Urinary bladder (tissue), 4 donors: ENCODE data around the gene NRARP. TPM values are rescaled to one million over a fixed set of nuclear protein-coding genes. Genes with fewer than 3 reads are reported as not detected.
"Not testable (repeated sequence)": the region's sequence is repeated elsewhere in the genome, so short reads cannot be mapped to it uniquely, and the experiment has no call there.

Source experiments
- DNase-seq: peaks from one replicate; pipeline ENCODE4 v3.0.0-alpha.2; 2015; ENCODE audit errors: extremely low spot score
- H3K27ac ChIP-seq: one replicate; pipeline ENCODE4 v1.5.1; 2013; ENCODE audit warnings: low read depth, mild to moderate bottlenecking, moderate library complexity
- H3K36me3 ChIP-seq: one replicate; pipeline ENCODE4 v1.6.1; 2013; ENCODE audit warnings: mild to moderate bottlenecking, moderate library complexity; ENCODE audit not compliant: insufficient read depth
- H3K4me1 ChIP-seq: one replicate; pipeline ENCODE4 v1.6.1; 2013; ENCODE audit warnings: mild to moderate bottlenecking, moderate library complexity; ENCODE audit not compliant: insufficient read depth
- H3K4me3 ChIP-seq: one replicate; pipeline ENCODE4 v1.5.1; 2013; ENCODE audit warnings: low read depth, low read length
- WGBS: extraction: QIAGEN DNeasy Blood & Tissue Kit; methylation state at CpG from one replicate; pipeline ENCODE4 v1.1.7; 2013; 5-methylcytosine and 5-hydroxymethylcytosine counted together
- polyA plus RNA-seq: library from polyadenylated mRNA; stranded (reverse); fragments of 200-250 nt; gene quantifications from one replicate; pipeline ENCODE4 v1.2.3, GENCODE V29; 2013
- total RNA-seq: library from RNA; depleted of rRNA; stranded (reverse); fragments of >200 nt; gene quantifications from one replicate; pipeline ENCODE4 v1.2.3, GENCODE V29; 2014
- donor health status: healthy with polysubstance abuse.
- donor health status: healthy.

Gene NRARP, protein sequence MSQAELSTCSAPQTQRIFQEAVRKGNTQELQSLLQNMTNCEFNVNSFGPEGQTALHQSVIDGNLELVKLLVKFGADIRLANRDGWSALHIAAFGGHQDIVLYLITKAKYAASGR
- 6.3 TPM for total RNA-seq
- polyA plus RNA-seq: 6.5 TPM

DNA sequence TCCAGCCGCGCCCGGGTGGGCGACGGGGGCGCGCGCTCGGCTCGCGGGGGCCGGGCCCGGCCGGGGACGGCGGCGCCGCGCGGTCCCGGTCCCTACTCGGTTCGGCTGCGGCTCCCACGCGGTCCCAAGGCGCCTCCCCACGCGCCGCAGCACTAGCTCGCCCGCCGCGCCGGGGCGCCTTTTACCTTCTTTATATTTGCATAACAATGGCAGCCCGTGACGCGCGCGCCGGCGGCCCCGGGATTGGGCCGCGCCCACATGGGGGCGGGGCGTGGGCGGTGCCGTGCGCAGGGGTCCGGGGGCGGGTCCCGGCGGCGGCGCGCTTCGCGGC, at the start of gene NRARP:
TSS of gene NRARP (minus strand) at position 154 of the 331 bp plus-strand sequence. CDS start 343 bp downstream, outside the sequence.
- DNase-seq: no peak
- H3K36me3 ChIP-seq: no peaks in the 10 kb centered on the region
- H3K27ac ChIP-seq: peak within 1 kb of the TSS; percentile 44
- H3K4me3 ChIP-seq: peak within 1 kb of the TSS; percentile 57
- peaks cover 4% of the 10 kb centered on the region for H3K4me1 ChIP-seq
- 3% methylated on average over 56 of the region's 60 CpGs for WGBS

DNA sequence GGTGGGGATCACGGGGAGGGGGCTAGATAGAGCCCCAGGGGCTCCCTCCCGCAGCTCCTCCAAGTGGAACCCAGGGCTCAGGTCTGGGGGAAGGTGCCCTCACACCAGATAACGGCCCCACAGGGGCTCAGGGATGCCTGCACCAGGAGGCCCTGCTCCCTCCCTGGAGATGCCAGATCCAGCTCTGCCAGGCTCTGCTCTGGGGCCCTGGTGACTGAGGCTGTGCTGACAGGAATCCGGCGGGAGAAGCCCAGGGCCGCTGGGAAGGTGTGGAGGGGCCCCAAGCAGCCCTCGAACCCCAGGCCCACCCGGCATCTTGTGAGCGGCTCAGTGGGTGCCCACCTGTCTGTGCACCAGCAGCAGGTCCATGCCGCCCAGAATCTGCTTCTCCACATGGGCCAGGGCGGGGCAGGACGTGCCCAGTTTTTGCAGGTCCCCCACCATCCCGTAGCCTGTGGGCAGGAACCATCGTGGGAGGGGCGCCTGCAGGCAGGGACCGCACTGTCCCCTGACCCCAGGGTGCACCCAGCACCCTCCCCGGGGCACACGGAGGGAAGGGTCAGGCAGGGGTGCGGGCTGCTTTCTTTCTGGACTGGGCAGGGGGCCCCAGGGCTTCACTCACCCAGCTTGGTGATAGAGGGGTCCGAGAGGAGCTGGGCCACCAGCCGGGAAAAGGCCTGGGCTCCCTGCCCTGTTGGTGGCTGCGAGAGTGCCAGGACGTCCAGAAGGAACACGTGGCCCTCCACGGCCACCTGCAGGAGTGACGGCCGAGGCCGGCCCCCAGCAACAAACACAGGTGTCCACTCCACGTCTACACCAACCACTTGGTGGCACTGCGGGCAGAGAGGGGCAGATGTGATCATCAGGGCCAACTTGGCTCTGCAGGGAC, 48.9 kb upstream of the NRARP start:
- Histone ChIP-seq H3K4me1 (no peaks in the 10 kb centered on the region), H3K27ac (no peak overlapping the region), H3K4me3 (no peak overlapping the region), H3K36me3 (peaks cover 5% of the 10 kb centered on the region)
- 96% methylated on average over 30 of the region's 30 CpGs for WGBS
- DNase-seq: no peak

DNA sequence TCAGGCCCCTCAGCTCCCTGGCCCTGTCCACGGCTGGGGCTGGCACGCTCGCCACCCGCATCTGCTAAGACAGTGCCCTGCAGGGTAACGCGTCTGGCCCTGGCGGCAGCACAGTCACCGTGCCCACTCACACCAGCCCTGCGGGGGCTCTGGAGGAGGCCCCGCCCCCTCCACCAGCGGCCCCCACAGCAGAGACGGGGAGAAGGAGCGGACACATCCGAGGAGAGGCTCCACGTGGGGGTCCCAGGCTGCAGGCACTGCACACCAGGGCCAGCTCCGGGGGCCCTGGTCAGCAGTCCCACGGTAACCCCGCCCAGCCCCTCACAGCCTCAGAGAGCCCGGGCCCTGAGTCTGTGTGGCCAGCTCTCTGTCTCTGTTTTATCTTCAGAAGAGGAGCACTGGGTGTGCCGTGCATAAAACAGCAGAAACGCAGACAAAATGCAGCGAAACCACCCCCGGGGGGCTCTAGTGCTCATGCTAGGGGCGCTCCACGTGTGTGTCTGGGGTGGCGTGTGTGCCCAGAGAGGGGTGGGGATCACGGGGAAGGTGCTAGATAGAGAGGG, 47.5 kb upstream of the NRARP start:
- peaks cover 5% of the 10 kb centered on the region for H3K36me3 ChIP-seq
- H3K4me1 ChIP-seq: no peaks in the 10 kb centered on the region
- 96% methylated on average over 27 of the region's 27 CpGs for WGBS
- no peak overlapping the region for H3K27ac ChIP-seq
- DNase-seq: no peak
- H3K4me3 ChIP-seq: no peak overlapping the region

DNA sequence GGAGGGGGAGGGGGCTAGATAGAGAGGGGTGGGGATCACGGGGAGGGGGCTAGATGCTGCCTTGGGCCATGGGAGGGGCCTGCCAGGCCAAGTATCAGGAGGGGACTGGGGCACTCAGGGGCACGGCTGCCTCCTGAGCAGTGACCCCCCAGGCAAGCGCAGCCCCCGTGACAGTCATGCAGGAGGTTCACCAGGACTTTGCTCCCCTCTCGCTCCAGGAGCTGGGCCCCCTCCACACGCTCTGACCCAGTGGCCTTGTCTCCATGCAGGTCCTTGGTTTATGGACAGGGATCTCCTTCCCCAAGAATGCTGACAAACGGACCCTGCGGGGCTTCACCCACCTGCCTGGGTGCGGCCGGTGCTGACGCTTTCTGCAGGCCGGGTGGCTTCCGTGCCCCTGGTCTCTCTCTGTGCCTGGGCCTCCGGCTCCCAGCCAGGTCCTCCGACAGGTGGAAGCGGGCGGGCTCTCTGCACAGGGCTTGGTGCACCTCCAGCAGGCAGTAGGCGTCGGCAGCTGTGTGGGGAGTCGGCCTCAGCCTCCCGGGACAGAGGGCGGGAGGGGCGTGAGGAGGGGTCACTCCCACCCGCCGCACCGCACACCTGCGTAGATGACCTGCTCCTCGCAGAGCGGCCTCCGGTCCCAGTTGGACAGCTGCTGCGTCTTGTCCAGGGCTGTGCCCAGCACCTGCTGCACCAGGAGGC, 46.8 kb upstream of the NRARP start:
- Histone ChIP-seq H3K36me3 (peaks cover 5% of the 10 kb centered on the region), H3K4me1 (no peaks in the 10 kb centered on the region), H3K4me3 (no peak overlapping the region), H3K27ac (no peak overlapping the region)
- 96% methylated on average over 31 of the region's 31 CpGs for WGBS
- DNase-seq: no peak

DNA sequence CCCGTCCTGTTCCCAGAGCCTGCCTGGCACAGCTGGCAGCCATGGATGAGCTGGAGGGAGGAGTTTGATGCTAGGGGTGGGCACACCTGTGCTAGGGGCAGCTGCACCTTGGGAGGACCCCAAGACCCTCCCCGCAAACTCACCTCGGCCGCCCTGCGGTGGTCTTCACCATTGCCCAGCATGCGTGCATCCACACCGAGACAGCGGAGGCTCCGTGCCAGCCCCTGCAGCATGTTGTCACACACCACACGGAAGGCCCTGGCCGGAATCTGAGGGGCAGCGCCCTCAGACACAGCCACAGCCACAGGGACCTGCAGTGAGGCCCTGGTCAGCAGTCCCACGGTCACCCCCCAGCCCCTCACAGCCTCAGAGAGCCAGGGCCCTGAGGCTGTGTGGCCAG, 45.9 kb upstream of the NRARP start:
- Histone ChIP-seq H3K4me3 (no peak overlapping the region), H3K4me1 (no peaks in the 10 kb centered on the region), H3K27ac (no peak overlapping the region), H3K36me3 (peaks cover 5% of the 10 kb centered on the region)
- WGBS: 95% methylated on average over 13 of the region's 13 CpGs
- no peak for DNase-seq

DNA sequence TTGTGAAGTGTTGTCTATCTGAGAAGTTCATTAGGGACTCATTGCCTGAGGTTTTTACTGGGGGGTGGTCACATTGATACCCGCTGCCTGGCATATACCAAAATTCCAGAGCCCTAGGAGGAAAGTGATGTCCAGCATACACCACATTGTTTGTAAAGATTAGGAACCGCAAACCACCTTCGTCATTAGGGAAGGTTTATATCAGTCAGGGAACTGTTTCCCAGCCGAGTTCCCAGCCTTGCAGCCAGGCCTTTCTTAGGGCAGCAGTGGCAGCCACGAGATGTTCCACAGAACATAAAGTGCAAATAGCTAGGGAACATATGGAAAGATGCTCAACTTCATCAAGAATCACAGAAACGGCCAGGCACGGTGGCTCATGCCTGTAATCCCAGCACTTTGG, 40.4 kb upstream of the NRARP start:
- Histone ChIP-seq H3K4me3 (no peak overlapping the region), H3K4me1 (no peaks in the 10 kb centered on the region), H3K36me3 (peaks cover 3% of the 10 kb centered on the region), H3K27ac (no peak overlapping the region)
- WGBS: 77% methylated on average over 7 of the region's 7 CpGs
- DNase-seq: no peak

DNA sequence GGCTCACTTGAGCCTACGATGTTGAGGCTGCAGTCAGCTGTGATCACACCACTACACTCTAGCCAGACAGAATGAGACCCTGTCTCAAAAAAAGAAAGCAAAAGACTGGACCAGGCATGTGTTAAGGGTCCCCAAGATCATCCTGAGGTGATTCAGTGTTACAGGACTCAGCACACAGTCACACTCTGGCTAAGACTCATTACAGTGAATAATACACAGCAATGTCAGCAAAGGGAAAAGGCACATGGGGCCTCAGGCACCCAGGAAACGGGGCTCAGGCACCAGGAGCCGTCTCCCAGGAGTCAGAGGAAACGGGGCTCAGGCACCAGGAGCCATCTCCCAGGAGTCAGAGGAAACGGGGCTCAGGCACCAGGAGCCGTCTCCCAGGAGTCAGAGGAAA, 39.2 kb upstream of the NRARP start:
- Histone ChIP-seq H3K4me1 (no peaks in the 10 kb centered on the region), H3K36me3 (no peaks in the 10 kb centered on the region), H3K4me3 (no peak overlapping the region), H3K27ac (no peak overlapping the region)
- DNase-seq: no peak
- 78% methylated on average over 6 of the region's 6 CpGs for WGBS

DNA sequence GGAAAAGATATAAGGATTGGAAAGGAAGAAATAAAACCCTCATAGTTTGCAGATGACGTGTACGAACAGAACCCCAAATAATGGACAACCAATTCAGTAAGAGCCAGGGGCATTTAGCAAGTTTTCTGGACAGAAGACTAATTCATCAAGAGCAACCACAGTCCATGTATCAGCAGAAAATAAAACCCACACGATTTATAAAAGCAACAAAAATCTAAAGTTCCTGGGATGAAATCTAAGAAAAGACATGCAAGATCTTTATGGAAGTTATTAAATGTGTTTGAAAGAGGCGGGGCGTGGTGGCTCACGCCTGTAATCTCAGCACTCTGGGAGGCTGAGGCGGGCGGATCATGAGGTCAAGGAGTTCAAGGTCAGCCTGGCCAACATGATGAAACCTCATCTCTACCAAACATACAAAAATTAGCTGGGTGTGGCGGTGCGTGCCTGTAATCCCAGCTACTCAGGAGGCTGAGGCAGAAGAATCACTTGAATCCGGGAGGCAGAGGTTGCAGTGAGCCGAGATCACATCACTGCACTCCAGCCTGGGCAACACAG, 37.9 kb upstream of the NRARP start:
- not testable (repeated sequence) for H3K36me3 ChIP-seq, H3K27ac ChIP-seq, H3K4me1 ChIP-seq, H3K4me3 ChIP-seq, DNase-seq
- 89% methylated on average over 12 of the region's 12 CpGs for WGBS

DNA sequence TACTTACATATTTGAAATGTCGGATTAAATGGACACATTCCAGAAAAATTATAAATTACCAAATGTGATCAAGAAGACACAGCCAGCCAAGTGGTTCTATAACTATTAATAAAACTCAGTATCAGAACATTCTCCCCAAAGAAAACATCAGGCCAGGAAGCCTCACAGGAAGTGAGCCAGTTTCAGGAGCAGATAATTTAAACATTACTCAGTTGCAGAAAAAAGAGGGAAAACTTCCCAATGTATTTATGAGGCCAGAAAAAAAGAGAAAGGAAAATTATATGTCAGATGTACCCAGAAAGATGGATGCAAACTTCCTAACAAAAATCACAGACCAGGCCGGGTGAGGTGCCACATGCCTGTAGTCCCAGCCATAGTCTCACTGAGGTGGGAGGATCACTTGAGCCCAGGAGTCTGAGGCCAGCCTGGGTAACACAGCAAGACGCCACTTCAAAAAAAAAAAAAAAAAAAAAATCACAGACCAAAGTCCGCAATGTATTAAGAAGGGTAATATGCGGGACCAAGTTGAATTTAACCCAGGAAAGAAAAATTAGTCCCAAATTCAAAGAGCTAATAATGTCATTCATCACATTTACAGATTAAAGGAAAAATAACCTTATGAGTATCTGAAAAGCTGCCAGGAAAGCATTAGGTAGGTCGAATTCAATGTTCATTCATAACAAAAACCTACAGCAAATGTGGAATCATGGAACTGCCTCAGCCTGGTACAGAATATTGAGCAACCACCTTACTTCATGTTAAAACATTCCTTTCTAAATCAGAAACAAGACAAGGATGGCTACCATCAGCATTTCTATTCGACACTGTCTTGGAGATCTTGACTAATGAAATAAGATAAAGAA, 37.2 kb upstream of the NRARP start:
- Histone ChIP-seq H3K36me3 (no peaks in the 10 kb centered on the region), H3K4me1 (no peaks in the 10 kb centered on the region), H3K27ac (no peak overlapping the region), H3K4me3 (no peak overlapping the region)
- WGBS: 74% methylated on average over 7 of the region's 7 CpGs
- DNase-seq: no peak

DNA sequence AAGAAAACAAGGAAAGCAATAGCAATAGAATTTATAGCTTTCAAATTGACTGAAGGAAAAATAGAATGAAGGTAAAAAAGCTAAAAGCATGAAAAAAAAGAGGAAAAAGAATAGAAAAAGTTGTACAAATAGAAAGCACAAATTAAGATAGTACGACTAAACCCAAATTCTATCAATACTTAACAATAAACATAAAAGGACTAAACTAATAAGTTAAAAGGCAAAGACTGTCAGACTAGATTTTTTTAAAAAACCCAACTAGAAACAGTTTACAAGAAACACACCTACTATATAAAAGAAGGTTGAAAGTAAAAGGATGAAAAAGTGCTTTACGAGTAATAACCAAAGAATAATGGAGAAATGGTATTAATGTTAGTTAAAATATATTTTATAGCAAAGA, 34.7 kb upstream of the NRARP start:
- Histone ChIP-seq H3K4me3 (no peak overlapping the region), H3K4me1 (no peaks in the 10 kb centered on the region), H3K36me3 (no peaks in the 10 kb centered on the region), H3K27ac (no peak overlapping the region)
- 94% methylated on average over 2 of the region's 2 CpGs for WGBS
- no peak for DNase-seq

DNA sequence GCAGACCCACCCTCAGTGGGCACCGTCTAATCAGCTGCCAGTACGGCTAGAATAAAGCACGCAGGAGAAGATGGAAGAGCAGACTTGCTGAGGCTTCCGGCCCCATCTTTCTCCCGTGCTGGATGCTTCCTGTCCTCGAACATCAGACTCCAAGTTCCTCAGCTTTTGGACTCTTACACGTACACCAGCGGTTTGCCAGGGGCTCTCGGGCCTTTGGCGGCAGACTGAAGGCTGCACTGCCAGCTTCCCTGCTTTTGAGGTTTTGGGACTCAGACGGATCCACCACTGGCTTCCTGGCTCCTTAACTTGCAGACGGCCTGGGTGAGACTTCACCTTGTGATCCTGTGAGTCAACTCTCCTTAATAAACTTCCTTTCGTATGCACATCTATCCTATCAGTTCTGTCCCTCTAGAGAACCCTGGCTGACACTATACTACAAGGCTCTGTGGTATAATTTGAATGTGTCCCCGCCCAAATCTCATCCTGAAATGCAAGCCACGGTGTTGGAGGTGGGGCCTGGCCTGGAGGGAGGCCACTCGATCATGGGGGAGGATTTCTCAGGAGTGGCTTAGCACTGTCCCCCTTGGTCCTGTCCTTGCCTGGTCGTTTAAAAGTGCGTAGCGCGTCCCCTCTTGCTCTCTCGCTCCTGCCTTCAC, 31.1 kb upstream of the NRARP start:
- Histone ChIP-seq H3K4me1 (no peaks in the 10 kb centered on the region), H3K36me3 (no peaks in the 10 kb centered on the region), H3K27ac (no peak overlapping the region), H3K4me3 (no peak overlapping the region)
- DNase-seq: no peak
- 74% methylated on average over 21 of the region's 21 CpGs for WGBS

DNA sequence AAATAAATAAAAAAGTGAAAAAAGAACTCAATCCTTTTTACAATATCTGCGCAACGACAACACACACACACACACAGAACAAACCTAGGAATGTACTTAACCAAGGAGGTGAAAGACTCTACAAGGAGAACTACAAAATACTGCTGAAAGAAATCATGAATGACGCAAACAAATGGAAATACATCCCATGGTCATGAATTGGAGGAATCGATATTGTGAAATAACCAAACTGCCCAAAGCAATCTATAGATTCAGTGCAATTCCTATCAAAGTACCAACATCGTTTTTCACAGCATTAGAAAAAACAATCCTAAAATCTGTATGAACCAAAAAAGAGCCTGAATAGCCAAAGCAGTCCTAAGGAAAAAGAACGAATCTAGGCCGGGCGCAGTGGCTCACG, 29.9 kb upstream of the NRARP start:
- H3K27ac ChIP-seq: no peak overlapping the region
- no peak for DNase-seq
- H3K4me3 ChIP-seq: no peak overlapping the region
- no peaks in the 10 kb centered on the region for H3K36me3 ChIP-seq
- no peaks in the 10 kb centered on the region for H3K4me1 ChIP-seq
- WGBS: 95% methylated on average over 9 of the region's 9 CpGs
